Pulmonary artery endothelial cell (primary cell): ENCODE results near the gene GNA12. TPM values are rescaled to one million over a fixed set of nuclear protein-coding genes. Genes with fewer than 3 reads are reported as not detected.
"Not testable (repeated sequence)": the region's sequence is repeated elsewhere in the genome, so short reads cannot be mapped to it uniquely, and the experiment has no call there.

ENCODE experiments used
- DNase-seq: peaks from one replicate; pipeline ENCODE4 v3.0.0-alpha.2; 2011; ENCODE audit warnings: low read depth, low spot score
- total RNA-seq: library from RNA; depleted of rRNA; stranded (reverse); fragments of >200 nt; gene quantifications from 2 replicates; pipeline ENCODE4 v1.2.3, GENCODE V29; 2014

The GNA12 gene
- total RNA-seq, 1 donor from 2014 or later: 20.4 TPM

DNA sequence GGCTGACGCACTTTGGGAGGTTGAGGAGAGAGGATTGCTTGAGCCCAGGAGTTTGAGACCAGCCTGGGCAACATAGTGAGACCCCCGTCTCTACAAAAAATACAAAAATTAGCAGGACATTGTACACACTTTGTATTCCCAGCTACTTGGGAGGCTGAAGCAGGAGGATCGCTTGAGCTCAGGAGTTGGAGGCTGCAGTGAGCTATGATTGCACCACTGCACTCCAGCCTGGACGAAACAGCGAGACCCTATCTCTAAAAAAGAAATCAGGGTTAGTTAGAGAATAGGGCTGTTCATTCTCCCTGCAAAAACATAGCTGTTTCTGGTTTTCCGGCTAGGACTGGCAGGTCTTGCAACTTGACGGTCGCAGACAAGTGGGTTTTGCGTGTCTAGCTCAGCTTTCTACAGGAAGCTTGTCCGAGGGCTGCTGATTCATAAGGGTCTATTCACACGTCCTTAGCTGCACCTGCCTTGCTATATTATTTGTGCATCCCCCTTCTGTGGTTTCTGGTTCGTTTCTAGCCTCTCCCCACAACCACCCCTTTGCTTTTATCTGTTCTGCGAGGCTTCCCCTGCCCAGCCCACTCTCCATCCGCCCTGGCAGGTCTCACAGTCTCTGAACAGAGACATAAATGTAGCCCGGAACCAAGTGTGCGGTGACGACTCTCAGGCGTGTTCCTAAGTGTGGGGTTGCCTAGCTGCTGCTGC is 145.4 kb downstream of the GNA12 start:
- no peak for DNase-seq

DNA sequence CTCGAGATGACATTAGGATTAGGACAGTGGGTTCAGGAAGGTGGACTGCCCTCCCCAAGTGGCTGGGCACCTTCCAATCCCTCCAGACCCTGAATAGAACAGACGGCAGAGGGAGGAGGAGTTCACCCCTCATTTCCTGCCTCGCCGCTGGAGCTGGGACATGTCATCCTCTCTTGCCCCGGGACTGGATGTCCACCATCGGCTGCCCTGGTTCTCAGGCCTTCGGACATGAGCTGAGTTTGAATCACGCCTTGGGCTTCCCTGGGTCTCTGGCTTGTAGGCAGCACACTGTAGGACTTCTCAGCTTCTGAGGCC is 150.0 kb downstream of the GNA12 start:
- DNase-seq: not testable (repeated sequence)

DNA sequence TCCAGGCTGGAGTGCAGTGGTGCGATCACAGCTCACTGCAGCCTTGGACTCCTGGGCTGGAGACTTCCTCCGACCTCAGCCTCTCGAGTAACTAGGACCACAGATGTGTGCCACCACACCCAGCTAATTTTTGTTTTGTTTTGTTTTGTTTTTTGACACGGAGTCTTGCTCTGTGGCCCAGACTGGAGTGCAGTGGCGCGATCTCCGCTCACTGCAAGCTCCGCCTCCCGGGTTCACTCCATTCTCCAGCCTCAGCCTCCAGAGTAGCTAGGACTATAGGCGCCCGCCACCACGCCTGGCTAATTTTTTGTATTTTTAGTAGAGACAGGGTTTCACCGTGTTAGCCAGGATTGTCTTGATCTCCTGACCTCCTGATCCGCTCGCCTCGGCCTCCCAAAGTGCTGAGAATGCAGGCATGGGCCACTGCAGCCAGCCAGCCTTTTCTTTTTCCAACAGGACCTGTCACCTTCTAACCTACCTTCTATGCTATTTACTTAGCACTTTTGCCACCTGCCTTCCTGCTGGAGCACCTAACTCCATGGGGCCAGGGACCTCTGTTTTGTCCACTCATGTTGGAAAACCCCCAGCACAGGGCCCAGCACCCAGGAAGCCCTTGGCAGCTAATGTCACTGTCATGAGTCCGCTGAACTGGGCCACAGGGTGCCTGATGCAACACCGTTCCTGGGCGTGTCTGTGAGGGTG is 150.5 kb downstream of the GNA12 start:
- DNase-seq: not testable (repeated sequence)

DNA sequence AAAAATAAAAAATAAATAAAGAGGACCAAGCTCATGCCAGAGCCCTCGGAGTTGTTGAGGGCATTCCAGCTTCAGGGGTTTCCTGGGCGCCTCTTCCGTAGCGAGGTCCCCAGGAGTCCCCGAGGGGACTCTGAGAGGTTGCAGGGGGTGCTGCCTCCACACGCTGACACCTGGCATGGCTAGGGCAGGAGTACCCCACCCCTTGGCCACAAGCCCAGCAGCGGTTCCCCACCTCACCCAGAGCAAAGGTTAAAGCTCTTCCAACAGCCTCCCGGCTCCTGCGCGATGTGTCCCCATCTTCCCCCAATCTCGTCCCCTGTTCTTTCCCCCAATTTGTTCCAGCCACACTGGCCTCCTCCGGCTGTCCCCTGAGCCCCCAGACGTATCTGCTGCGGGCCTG is 151.6 kb downstream of the GNA12 start:
- DNase-seq: no peak

DNA sequence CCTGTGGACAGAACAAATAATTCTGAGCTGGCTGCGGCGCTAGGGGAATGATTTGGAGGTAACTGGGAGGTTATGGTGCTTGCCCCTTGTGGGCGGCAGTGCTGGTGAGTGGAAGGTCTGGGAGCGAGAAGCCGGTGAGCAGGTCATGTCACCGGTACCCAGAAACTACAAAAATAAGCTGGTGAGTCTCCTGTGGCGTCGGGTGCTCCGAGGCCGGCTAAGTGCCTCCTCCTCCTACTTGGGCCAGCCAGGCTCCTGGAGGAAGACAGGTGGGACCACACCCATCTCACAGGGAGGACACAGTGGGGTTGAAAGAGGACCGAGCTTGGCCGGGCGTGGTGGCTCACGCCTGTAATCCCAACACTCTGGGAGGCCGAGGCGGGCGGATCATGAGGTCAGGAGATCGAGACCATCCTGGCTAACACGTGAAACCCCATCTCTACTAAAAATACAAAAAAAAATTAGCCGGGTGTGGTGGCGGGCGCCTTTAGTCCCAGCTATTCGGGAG is 152.1 kb downstream of the GNA12 start:
- DNase-seq: not testable (repeated sequence)

DNA sequence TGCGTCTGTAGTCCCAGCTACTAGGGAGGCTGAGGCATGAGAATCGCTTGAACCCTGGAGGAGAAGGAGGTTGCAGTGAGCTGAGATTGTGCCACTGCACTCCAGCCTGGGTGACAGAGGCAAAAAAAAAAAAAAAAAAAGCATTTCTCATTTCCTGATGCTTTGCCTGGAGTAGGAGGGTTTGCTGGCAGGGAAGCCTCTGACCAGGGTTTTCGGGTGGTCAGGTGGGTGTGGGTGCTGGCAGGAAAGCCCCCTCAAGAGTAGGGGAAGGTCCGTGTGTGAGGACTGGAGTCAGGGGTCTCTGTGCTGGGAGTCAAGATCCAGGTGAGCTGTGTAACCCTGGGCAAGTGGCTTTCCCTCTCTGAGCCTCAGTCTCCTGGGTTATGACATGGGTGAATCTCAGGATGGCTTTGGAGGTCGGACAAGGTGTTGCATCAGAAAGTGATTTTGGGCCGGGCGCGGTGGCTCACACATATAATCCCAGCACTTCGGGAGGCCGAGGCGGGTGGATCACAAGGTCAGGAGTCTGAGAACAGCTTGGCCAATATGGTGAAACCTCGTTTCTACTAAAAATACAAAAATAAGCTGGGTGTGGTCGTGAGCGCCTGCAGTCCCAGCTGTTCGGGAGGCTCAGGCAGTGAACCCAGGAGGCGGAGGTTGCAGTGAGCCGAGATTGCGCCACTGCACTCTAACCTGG is 152.9 kb downstream of the GNA12 start:
- no peak for DNase-seq

DNA sequence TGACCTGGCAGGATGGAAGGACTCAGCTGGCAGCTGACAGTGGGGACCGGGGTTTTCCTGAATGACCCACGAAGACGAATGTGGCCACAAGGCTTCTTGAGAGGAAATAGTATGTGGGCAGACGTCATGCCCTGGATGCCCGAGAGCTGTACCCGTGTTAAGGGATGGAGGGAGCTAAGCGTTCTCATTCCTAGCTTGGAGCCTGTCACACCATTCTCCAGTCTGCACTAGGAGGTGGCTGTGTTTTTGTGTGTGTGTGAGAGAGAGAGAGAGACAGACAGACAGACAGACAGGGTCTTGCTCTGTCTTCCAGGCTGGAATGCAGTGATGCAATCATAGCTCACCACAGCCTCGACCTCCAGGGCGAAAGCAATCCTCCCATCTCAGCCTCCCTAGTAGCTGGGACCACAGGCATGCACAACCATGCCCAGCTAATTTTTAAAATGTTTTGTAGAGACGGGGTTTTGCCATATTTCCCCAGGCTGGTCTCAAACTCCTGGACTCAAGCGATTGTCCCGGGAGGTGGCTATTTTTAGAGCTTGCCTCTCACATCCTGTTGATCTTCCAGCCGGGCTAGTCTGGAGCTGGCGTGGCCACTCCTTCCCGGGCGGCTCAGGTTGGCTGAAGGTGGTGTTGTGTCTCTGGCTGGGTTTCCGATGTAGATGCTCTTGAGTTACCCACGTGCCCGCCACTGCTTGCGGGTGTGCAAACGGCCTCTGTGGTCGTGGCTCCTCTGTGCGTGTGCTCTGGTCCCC is 154.0 kb downstream of the GNA12 start:
- DNase-seq: no peak

DNA sequence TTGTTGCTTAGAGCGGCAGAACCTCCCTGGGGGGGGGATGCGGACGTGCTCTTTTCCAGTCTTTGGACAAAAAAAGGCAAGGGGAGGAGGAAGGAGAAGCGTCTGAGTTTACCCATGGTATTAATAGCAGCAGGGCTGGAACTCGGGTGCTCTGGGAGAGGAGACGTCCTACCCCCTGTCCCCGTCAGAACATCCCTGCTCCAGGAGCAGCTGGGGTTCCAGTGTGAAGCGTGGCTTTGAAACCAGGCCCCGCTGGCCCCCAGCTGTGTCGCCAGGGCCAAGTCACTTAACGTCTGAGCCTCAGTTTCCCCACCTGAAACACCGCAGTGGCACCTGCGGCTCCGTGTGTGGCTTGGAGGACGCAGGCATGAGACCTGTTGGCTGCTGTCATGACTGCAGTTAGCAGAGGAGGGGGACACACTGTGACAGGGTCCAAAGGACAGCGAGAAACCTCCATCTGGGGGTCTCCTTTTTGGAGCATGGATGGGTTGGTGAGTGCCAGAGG is 154.7 kb downstream of the GNA12 start:
- no peak for DNase-seq

DNA sequence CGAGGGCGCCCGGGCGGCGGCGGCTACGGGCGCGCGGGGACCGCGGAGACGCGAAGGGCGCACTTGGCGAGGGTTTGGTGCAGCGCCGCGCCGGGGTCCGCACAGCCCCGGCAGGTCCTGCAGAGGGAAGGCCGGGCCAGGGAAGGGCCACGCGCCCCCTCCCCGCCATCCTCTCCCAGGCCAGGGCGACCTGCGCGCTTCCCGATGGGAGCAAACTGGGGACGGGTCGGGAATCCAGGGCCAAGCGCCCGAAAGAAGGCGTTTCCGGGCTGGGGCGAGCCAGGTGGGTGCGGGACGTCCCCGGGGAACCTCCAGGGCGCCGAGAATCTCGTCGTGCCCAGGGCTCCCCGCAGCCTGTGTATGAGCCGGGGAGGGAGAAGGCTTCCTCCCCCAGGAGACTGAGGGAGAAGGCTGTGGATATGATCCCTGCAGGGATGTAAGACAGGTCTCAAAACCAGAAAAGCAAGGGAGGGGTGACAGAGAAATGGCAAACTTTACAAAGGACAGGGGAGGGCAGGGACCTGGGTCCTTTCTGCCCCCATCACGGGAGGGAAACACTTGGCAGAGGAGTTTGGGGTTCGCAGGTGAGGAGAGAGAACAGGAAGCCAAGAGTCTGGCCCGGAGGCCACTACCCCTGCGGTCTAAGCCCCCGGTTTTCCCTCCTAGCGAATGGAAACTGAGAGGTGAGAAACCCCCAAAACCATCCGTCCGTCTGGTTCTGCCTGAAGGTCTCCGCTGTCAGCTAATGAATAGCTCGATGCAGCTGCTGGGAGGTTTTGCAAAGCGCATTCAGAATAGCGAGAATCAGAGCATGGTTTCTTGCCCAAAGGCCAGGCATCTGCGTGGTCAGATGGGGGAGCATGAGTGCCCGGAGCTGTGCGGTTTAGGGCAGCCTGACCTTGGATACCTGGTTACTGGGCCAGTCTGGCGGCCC is 155.4 kb downstream of the GNA12 start:
- DNase-seq: no peak

DNA sequence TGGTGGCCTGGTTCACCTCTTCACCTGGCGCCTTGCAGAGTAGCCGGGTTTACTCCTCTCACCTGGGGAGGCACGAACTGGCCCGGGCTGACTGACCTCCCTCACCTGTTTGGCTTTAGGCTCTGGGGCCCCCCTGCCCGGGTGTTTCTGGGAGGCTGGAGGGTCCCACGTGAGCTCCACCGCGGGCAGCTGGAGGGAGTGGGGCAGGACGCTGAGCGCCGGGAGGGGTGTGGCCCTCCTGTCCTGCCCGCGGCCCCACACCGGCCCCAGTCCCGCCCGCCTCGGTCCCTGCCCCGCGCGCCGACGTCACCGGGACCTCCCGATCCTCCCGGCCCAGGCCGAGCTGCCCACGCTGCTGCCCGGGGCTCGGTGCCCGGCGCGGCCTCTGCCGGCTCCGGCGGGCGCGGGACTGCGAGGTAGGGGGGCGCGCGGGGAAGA is 156.2 kb downstream of the GNA12 start, which contains the start of gene AMZ1:
TSS of gene AMZ1 (plus strand) at position 322 of the 438 bp plus-strand sequence. CDS start 12,250 bp downstream, outside the sequence.
- no peak for DNase-seq

DNA sequence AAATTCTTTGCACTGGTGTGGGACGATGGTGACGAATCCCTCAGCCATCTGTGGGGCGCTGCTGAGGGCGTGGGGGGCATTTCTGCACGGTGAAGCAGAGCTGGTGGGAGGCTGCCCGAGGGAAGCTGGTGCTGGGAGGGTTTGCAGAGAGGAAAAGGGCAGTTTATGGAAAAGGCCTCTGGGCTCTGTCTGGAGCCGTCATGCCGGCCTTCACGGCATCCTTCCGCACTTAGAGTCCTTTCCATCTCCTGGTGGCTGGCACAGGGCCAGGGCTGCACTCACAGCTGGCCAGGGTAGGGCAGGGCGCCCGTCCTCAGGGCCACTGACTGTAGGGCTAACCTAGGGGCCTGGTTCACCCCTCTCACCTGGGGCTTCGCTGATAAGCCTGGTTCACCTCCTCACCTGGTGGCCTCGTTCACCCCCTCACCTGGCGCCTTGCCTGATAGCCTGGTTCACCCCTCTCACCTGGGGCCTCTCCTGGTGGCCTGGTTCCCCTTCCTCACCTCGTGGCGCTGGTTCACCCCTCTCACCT is 156.7 kb downstream of the GNA12 start:
- DNase-seq: no peak

DNA sequence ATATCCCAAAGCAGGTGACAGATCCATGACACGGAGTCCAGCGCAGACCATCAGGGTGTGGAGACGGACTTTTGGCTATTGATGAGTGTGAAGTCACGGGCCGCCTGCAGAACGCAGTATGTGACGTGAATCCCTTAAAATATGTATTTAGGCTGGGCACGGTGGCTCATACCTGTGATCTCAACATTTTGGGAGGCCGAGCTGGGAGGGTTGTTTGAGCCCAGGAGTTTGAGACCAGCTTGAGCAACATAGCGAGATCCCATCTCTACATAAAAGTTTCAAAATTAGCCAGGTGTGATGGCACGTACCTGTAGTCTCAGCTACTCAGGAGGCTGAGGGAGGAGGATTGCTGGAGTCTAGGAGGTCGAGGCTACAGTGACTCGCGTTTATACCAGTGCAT is 158.0 kb downstream of the GNA12 start:
- no peak for DNase-seq

DNA sequence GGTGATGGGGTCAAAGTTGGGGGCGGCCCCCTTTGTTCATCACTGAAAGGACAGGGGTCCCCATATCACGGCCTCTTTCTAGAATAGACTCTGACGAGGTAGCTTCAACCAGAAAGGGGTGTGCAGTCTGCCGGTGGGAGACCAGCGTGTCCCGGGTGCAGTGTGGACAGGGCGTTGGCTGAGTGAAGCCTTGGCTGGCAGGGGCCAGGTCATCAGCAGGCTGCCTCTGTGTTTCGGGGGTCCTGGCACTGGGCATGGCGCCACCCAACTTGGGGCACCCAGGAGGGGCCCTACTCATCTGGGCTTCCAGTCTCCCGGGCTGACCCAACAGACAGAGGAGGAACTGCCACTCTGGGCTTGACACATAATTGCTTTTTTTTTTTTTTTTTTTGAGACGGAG is 159.6 kb downstream of the GNA12 start:
- no peak for DNase-seq

DNA sequence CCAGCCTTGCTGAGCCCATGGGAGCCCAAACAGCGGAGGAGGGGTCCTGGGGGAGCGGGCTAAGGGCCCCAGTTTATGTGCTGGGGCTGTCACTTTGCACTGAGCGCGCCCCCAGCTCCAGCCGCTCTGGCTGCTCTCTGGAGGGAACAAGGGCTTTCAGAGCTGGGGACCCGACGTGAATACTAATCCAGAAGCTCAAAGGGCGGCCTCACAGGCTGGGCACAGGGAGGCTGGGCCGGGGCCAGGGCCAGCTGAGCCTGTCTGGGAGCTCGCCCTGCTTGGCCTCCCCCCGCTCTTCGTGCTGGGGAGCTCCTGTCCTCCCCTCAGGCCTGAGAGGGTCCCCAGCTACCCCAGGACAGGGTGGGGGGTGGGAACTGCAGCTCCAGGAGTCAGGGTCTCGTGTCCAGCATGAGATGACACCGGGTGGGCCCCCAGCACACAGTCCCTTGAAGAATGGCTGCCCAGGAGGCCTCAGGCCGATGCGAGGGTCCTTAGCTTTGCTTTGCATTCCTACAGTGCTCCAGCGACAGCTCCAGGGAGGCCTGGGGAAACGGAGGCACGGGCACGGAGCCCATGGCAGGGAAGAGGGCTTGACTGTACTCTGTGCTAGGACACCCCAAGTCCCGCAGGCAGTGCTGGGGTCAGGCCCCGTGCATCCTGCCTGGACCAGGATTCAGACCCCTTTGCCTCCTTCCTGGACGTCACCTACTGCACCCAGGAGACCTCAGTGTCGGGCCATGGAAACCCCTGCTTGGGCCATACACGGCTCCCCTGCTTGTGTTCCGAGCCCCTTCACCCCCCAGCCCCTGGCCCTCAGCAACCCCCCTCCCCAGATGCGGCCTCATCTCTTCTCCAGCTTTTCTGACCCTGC is 161.9 kb downstream of the GNA12 start:
- no peak for DNase-seq

DNA sequence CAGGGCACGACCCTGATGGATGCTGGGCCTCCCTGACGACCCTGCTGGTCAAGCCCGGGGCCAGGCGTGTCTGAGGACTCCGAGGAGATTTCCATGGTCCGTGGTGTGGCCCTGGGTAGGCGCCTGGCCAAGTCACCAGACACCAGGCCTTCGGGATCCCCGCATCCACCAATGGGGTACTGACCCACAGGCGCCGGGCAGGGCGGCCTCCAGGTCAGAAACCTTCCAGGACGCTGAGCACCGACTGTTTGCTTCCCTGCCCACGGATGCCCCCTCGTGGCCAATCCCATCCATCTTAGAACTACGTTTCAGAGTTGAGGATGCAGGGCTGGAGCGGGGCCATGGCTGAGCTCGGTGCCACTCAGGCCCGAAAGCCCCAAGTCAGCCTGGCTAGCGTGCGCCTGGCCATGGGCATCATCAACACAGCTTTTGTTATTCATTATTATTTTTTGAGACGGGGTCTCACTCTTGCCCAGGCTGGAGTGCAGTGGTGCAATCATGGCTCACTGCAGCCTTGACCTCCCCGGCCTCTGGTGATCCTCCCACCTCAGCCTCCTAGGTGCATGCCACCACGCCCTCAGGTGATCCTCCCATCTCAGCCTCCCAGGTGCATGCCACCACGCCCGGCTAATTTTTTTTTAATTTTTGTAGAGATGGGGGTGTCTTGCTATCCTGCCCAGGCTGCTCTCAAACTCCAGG is 163.2 kb downstream of the GNA12 start:
- peak; percentile 19 for DNase-seq

DNA sequence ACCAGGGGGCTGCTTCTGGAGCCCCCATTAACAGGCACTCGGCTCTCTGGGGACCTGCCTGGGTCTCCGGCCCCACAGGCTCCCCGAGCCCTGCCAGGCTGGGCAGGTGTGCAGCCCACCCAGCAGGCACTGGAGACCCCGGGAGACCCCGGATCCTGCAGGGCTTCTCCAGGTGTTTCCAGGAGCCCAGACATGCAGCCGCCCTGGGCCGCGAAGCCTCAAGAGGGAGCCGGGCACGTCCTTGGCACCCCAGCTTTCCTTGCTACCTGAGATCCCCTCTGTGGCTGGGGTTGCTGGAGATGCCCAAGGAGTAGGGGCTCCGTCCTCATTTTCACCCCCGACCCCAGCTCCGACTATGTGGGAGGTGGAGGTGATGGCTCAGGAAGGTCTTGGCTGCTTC is 163.9 kb downstream of the GNA12 start:
- no peak for DNase-seq

DNA sequence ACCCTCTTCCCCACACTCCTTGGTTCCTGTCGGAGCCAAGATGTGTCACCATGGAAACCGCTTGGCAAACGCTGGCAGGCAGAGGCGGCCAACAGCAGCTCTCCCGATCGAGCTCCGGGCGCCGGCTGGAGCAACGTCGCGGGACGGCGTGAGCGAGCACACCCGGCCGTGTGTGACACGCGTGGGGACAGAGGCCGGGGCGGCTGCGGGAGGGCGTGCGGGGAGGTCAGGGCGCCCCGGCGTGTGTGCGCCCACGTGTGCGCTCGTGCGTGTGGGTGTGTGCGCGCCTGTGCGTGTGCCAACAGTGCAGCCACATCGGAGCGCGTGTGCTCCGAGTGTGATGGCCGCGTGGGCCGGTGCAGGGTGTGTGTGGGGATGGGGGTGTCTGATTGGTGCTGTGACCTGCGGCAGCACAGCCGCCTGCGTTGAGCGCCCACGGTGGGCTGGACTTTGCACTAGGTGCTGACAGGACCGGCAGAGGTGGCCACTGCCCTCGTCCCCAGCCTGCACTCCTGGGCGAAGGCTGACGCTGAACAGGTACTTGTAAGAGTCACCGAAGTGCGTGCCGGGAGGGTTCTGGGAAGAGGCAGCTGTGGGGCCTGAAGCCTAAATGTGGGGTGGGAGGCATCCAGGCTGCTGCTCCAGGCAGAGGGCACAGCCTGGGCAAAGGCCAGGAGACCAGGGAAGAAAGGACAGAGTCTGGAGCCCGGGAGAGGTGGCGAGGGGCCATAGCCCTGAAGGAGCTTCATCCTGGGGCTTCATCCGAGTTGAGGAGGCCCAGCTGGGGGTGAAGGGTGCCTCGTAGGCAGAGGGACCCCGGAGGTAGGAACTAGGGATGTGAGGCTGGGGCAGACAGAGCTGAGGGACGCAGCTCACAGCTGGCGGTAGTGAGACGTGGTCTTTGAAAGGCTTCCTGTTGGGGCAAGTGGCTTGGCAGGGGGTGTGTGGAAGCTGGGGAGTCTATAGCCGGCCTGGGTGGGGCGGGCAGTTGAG is 164.7 kb downstream of the GNA12 start:
- DNase-seq: not testable (repeated sequence)
